SU-DHL-6 (cell line): ENCODE results near the gene CBY1.

Experiments
- H2AFZ ChIP-seq: fragments of 200-600 bp; sonication (generic); 2 replicates; pipeline ENCODE4 v1.6.1; 2014; ENCODE audit warnings: low read depth, mild to moderate bottlenecking, moderate library complexity, mixed read lengths, antibody characterized with exemption, low read length; ENCODE audit not compliant: severe bottlenecking
- H3F3A ChIP-seq: fragments of 200-600 bp; shearing (Covaris generic); 2 replicates; pipeline ENCODE4 v1.6.0; 2016; ENCODE audit warnings: antibody characterized with exemption, mild to moderate bottlenecking; ENCODE audit not compliant: insufficient read depth
- H3K27ac ChIP-seq: fragments of 200-600 bp; sonication (generic); 2 replicates; pipeline ENCODE4 v1.5.1; 2016; ENCODE audit warnings: low read depth, mild to moderate bottlenecking, low read length, moderate library complexity, mixed read lengths
- H3K27me3 ChIP-seq: fragments of 200-600 bp; sonication (generic), shearing (Covaris generic); 2 replicates; pipeline ENCODE4 v1.6.0; 2014; ENCODE audit warnings: mild to moderate bottlenecking, low read length
- H3K36me3 ChIP-seq: fragments of 200-600 bp; sonication (generic); 2 replicates; pipeline ENCODE4 v1.6.1; 2014; ENCODE audit warnings: mild to moderate bottlenecking, low read length, mixed read lengths
- H3K4me2 ChIP-seq: fragments of 300-600, 200-600 bp; shearing (Covaris generic), sonication (generic); 2 replicates; pipeline ENCODE4 v1.6.0; 2014; ENCODE audit warnings: low read length, low read depth, mild to moderate bottlenecking; ENCODE audit not compliant: poor library complexity, severe bottlenecking
- H3K4me3 ChIP-seq: fragments of 200-600 bp; sonication (generic); 2 replicates; pipeline ENCODE4 v1.5.1; 2014; ENCODE audit warnings: antibody characterized with exemption, low read length, mild to moderate bottlenecking, mixed read lengths; ENCODE audit not compliant: insufficient read depth, poor library complexity, severe bottlenecking
- H3K79me2 ChIP-seq: fragments of 200-600 bp; sonication (generic); 2 replicates; pipeline ENCODE4 v1.6.1; 2014; ENCODE audit warnings: mild to moderate bottlenecking, low read length, moderate library complexity; ENCODE audit not compliant: insufficient read depth
- H3K9ac ChIP-seq: fragments of 200-600 bp; sonication (generic); 2 replicates; pipeline ENCODE4 v1.7.0; 2014; ENCODE audit warnings: mild to moderate bottlenecking, low read length
- H3K9me2 ChIP-seq: fragments of 200-600 bp; sonication (generic); replicated peaks from 2 replicates; pipeline ENCODE4 v1.6.1; 2014; ENCODE audit warnings: low read length; ENCODE audit not compliant: insufficient read depth
- H3K9me3 ChIP-seq: fragments of 200-600 bp; sonication (generic); 2 replicates; pipeline ENCODE4 v1.6.1; 2014; ENCODE audit warnings: low read length, mixed read lengths; ENCODE audit not compliant: insufficient read depth
- H4K20me1 ChIP-seq: fragments of 200-600 bp; sonication (generic); 2 replicates; pipeline ENCODE4 v1.6.1; 2014; ENCODE audit warnings: low read depth, mild to moderate bottlenecking, antibody characterized with exemption, low read length, moderate library complexity, mixed read lengths
- CTCF ChIP-seq: fragments of 200-600 bp; sonication (generic); IDR thresholded peaks from one replicate; pipeline ENCODE4 v1.5.1; 2017; ENCODE audit warnings: antibody characterized with exemption, mild to moderate bottlenecking, low read length, moderate library complexity; ENCODE audit not compliant: insufficient read depth, poor library complexity, severe bottlenecking
- EZH2phosphoT487 ChIP-seq: fragments of 200-600 bp; sonication (generic), shearing (Covaris generic); conservative IDR thresholded peaks from 2 replicates; pipeline ENCODE4 v1.6.1; 2018; ENCODE audit warnings: mild to moderate bottlenecking, antibody characterized with exemption, low read length, moderate library complexity, mixed read lengths

Gene CBY1

GRCh38 chr22:38610234-38610633 lies 46.2 kb upstream of the CBY1 start:
- H2AFZ ChIP-seq = no peak overlapping the region
- no peaks in the 10 kb centered on the region for H3K9me3 ChIP-seq
- H3K4me3 ChIP-seq = no peak overlapping the region
- H4K20me1 ChIP-seq = no peaks in the 10 kb centered on the region
- H3K36me3 ChIP-seq = no peaks in the 10 kb centered on the region
- H3K79me2 ChIP-seq = no peaks in the 10 kb centered on the region
- no peaks in the 10 kb centered on the region for H3K27me3 ChIP-seq
- no peaks in the 10 kb centered on the region for H3F3A ChIP-seq
- H3K9me2 ChIP-seq = no peaks in the 10 kb centered on the region
- H3K27ac ChIP-seq = no peak overlapping the region
- no peak for TF ChIP-seq CTCF
- no peak overlapping the region for H3K9ac ChIP-seq
- no peak overlapping the region for H3K4me2 ChIP-seq

DNA sequence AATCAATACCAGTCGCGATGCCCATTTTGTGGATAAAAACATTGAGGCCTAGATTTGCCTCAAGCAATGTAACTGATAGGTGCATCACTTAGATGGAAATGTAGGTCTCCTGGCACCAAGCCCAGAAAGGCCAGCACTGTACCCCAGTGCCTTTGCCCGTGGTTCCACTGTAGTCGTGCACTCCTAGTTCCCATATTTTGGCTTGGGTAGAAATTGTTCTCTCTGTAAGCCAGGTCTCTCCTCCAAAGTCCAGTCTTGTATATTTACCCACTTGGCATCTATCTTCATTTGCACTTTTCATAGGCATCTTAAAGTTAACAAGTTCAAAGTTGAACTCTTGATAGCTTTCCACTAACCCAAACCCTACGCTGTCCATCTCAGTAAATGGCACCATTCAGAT lies 44.9 kb upstream of the CBY1 start:
- Histone ChIP-seq H3K9me2 (no peaks in the 10 kb centered on the region), H3K4me3 (no peak overlapping the region), H3K9me3 (no peaks in the 10 kb centered on the region), H2AFZ (no peak overlapping the region), H3K36me3 (no peaks in the 10 kb centered on the region), H3K27me3 (no peaks in the 10 kb centered on the region), H3K27ac (no peak overlapping the region), H3F3A (no peaks in the 10 kb centered on the region), H3K4me2 (no peak overlapping the region), H3K79me2 (no peaks in the 10 kb centered on the region), H4K20me1 (no peaks in the 10 kb centered on the region), H3K9ac (no peak overlapping the region)
- TF ChIP-seq EZH2phosphoT487 = no peak
- no peak for TF ChIP-seq CTCF

- Histone ChIP-seq H3K36me3 (no peaks in the 10 kb centered on the region), H3K4me3 (no peak overlapping the region)
These were observed 44.0 kb upstream of the CBY1 start for GRCh38 chr22:38612217-38613006.

More at GRCh38 chr22:38612217-38613006, 44.0 kb upstream of the CBY1 start:
- H3K27ac ChIP-seq = no peak overlapping the region
- H3K79me2 ChIP-seq = no peaks in the 10 kb centered on the region
- H3K4me2 ChIP-seq = no peak overlapping the region
- H3K9me3 ChIP-seq = no peaks in the 10 kb centered on the region
- H3K9me2 ChIP-seq = no peaks in the 10 kb centered on the region
- no peak overlapping the region for H3K9ac ChIP-seq
- H2AFZ ChIP-seq = no peak overlapping the region
- H3K27me3 ChIP-seq = no peaks in the 10 kb centered on the region
- no peaks in the 10 kb centered on the region for H3F3A ChIP-seq
- no peaks in the 10 kb centered on the region for H4K20me1 ChIP-seq
- TF ChIP-seq EZH2phosphoT487 (no peak), CTCF (no peak)
